Ishikawa (cell line): ENCODE data around the gene CHMP4A.
A peak's percentile ranks its signal among the peaks of the same experiment; 100 is the strongest.

Source experiments
- CEBPB ChIP-seq: IDR thresholded peaks from 2 replicates; pipeline ENCODE4 v1.6.1; 2012
- CREB1 ChIP-seq: IDR thresholded peaks from 2 replicates; pipeline ENCODE4 v1.6.1; 2012; ENCODE audit warnings: low read depth
- EGR1 ChIP-seq: IDR thresholded peaks from 2 replicates; pipeline ENCODE4 v1.6.1; 2012
- EP300 ChIP-seq: IDR thresholded peaks from 2 replicates; pipeline ENCODE4 v1.6.1; 2012; ENCODE audit warnings: borderline replicate concordance
- FOXM1 ChIP-seq: IDR thresholded peaks from 2 replicates; pipeline ENCODE4 v1.6.1; 2012; ENCODE audit warnings: low read depth, borderline replicate concordance
- NFIC ChIP-seq: IDR thresholded peaks from 2 replicates; pipeline ENCODE4 v1.6.1; 2012
- RAD21 ChIP-seq: IDR thresholded peaks from 2 replicates; pipeline ENCODE4 v1.6.1; 2012; ENCODE audit warnings: low read depth
- TAF1 ChIP-seq: IDR thresholded peaks from 2 replicates; pipeline ENCODE4 v1.6.1; 2012; ENCODE audit warnings: low read depth, mild to moderate bottlenecking
- TCF12 ChIP-seq: IDR thresholded peaks from 2 replicates; pipeline ENCODE4 v1.6.1; 2012; ENCODE audit warnings: low read depth
- TEAD4 ChIP-seq: IDR thresholded peaks from 2 replicates; pipeline ENCODE4 v1.6.1; 2012
- YY1 ChIP-seq: IDR thresholded peaks from 2 replicates; pipeline ENCODE4 v1.6.1; 2012; ENCODE audit warnings: low read depth
- ZBTB7A ChIP-seq: IDR thresholded peaks from 2 replicates; pipeline ENCODE4 v1.6.1; 2012; ENCODE audit warnings: low read depth
- TF ChIP-seq, protein P1 (sequence below): IDR thresholded peaks from 2 replicates; pipeline ENCODE4 v1.6.1; 2012; ENCODE audit warnings: low read depth, mild to moderate bottlenecking
- TF ChIP-seq, protein P2 (sequence below): IDR thresholded peaks from 2 replicates; pipeline ENCODE4 v1.6.1; 2012
- TF ChIP-seq, protein P3 (sequence below): IDR thresholded peaks from 2 replicates; pipeline ENCODE4 v1.6.1; 2012

Gene CHMP4A

DNA sequence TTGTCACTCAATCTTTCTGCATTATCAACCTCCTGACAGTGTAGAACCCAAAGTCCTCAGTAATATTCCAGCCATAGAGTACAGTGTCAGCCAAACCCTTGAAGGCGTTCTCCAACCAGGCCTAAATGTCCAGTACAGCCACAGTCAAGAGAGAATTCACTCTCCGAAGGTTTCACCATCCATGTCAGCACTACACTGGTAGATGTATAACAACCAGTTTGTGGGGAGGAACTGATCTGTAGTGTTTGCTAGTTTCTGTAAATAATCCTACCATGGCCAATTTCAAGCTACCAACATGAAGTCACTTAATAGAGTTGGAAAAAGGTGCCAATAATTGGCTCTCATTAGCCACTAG, 3.0 kb upstream of the CHMP4A start:
- no peak for TF ChIP-seq EGR1
- TF ChIP-seq, protein P1, sequence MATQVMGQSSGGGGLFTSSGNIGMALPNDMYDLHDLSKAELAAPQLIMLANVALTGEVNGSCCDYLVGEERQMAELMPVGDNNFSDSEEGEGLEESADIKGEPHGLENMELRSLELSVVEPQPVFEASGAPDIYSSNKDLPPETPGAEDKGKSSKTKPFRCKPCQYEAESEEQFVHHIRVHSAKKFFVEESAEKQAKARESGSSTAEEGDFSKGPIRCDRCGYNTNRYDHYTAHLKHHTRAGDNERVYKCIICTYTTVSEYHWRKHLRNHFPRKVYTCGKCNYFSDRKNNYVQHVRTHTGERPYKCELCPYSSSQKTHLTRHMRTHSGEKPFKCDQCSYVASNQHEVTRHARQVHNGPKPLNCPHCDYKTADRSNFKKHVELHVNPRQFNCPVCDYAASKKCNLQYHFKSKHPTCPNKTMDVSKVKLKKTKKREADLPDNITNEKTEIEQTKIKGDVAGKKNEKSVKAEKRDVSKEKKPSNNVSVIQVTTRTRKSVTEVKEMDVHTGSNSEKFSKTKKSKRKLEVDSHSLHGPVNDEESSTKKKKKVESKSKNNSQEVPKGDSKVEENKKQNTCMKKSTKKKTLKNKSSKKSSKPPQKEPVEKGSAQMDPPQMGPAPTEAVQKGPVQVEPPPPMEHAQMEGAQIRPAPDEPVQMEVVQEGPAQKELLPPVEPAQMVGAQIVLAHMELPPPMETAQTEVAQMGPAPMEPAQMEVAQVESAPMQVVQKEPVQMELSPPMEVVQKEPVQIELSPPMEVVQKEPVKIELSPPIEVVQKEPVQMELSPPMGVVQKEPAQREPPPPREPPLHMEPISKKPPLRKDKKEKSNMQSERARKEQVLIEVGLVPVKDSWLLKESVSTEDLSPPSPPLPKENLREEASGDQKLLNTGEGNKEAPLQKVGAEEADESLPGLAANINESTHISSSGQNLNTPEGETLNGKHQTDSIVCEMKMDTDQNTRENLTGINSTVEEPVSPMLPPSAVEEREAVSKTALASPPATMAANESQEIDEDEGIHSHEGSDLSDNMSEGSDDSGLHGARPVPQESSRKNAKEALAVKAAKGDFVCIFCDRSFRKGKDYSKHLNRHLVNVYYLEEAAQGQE = no peak
- no peak for TF ChIP-seq ZBTB7A
- no peak for TF ChIP-seq CEBPB
- TF ChIP-seq NFIC = no peak
- TF ChIP-seq FOXM1 = no peak
- no peak for TF ChIP-seq YY1
- TF ChIP-seq, protein P2, sequence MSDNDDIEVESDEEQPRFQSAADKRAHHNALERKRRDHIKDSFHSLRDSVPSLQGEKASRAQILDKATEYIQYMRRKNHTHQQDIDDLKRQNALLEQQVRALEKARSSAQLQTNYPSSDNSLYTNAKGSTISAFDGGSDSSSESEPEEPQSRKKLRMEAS = no peak

DNA sequence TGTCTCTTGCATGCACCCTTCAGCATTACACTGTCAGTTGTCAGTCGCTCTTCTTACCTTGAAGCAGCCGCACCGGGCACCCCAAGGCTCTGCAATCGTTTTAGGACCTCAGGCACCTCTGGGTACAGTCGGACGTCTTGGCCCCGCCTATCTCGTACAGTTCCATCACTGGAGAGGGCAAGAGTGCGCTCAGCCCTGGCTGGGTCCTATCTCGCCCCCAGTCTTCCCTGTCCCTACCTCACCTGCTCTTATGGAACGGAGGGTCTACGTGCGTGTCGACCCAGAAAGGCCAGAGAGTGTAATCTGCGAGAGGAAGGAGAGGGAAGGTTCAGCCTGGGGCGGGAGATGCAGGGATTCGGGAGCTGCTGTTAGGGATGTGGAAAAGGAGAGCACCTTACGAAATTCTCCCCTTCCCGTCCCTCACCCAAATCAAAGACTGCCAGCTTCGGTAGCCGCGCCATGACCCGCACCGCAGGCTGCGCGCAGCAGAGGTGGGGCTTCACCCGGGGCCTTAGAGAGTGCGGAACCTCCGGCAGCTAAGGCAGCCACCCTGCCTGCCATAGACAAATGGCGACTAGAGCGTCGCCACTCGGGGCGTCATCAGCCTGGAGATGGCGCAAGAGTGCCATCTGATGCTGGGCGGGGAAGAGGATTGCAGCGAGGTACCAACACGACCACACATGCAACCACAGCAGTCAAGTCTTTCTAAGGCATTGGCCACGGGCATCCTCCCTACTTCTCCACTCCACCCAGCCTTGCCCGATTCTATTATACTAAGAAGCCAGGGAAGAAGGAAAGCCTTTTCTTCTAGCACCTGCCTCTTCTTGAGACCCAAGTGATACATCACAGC, 2.4 kb upstream of the CHMP4A start, which contains the start of gene MDP1:
TSS of gene MDP1 (minus strand) at position 572 of the 850 bp plus-strand sequence. CDS start at position 461, 111 bp downstream.
- TF ChIP-seq TAF1 = peak; percentile 63; the same call in 1 of the 2 replicates
- TF ChIP-seq CREB1 = peak; percentile 80
- TF ChIP-seq CEBPB = peak; percentile 94
- TF ChIP-seq YY1 = peak; percentile 87
- no peak for TF ChIP-seq TEAD4
- no peak for TF ChIP-seq ZBTB7A
- TF ChIP-seq, protein P1 = no peak
- TF ChIP-seq RAD21 = peak; percentile 62
- TF ChIP-seq EP300 = no peak; the same call in 1 of the 2 replicates
- no peak for TF ChIP-seq TCF12
- TF ChIP-seq, protein P2 = peak; percentile 70

DNA sequence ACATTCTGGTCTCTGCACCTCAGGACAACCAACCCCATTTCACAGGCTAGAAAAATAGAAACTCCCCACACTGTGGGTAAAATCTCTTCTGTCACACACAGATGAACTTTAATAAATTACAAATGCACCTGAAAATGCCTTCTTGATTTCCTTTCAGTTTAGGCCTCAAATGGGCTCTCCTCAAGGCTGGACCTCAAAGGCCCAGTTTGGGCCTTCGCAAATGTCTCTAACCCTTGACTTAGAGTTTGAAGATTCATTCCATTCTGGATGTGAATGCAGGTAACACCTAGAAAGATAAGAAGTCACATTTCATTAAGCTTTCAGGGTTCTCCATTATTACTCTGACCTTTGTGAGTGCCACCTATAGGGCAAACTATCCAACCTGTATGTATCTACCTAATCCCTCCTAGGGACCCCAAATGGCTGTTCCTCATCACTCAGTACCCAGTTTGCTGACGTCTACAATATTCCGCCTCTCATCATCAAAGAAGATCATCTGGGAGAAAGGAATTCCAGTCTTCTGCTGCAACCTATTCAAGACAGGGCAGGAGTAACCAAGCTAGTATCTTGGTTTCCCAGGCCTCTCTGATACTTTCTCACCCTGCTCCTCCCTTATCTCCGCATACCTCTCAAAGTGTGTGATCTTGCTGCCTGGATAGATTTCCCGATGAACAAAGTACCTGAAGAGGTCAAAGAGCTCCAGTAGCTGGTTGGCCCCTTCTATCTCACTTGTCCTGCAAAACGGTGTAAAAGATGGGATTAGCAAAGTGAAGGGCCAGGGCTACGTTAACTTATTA, 776 bp upstream of the CHMP4A start:
- TF ChIP-seq, protein P1 = no peak
- no peak for TF ChIP-seq TEAD4
- no peak for TF ChIP-seq TAF1
- no peak for TF ChIP-seq CEBPB
- TF ChIP-seq NFIC = no peak
- no peak for TF ChIP-seq RAD21
- TF ChIP-seq FOXM1 = no peak
- no peak for TF ChIP-seq TCF12
- TF ChIP-seq, protein P3, sequence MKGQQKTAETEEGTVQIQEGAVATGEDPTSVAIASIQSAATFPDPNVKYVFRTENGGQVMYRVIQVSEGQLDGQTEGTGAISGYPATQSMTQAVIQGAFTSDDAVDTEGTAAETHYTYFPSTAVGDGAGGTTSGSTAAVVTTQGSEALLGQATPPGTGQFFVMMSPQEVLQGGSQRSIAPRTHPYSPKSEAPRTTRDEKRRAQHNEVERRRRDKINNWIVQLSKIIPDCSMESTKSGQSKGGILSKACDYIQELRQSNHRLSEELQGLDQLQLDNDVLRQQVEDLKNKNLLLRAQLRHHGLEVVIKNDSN = no peak
- no peak for TF ChIP-seq EGR1
- no peak for TF ChIP-seq CREB1
- TF ChIP-seq EP300 = no peak
- TF ChIP-seq YY1 = no peak
- TF ChIP-seq, protein P2 = no peak
- no peak for TF ChIP-seq ZBTB7A

DNA sequence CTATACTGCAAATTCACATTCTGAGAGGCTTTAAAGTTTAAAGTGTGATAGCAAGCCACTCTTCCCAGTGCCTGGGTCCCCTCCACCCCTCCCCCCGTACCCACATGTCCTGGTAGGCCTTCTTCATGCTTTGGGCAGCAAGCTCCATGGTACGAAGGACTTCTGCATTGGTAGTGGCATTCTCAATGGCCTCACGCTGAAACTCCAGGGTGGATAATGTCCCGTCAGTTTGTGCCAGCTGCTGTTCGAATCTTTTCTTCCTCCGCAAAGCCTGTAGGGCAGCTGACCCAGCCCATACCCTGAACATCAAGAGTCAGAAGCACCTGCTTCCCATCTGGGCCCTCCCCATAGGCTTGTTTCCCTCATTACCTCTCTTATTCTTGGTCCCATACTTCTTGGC, 2.0 kb downstream of the CHMP4A start:
- TF ChIP-seq RAD21 (no peak), CEBPB (no peak), ZBTB7A (no peak), TCF12 (no peak), FOXM1 (no peak), TAF1 (no peak)
